HG02970 (cell line): ENCODE results near the gene COX20.

Source experiments
- ATAC-seq: cut with Tn5 transposase; IDR thresholded peaks from one replicate; pipeline ENCODE4 v1.9.1; 2021; ENCODE audit warnings: mild to moderate bottlenecking, moderate library complexity, moderate number of reproducible peaks; ENCODE audit not compliant: unreplicated experiment, low FRiP score

The COX20 gene

DNA sequence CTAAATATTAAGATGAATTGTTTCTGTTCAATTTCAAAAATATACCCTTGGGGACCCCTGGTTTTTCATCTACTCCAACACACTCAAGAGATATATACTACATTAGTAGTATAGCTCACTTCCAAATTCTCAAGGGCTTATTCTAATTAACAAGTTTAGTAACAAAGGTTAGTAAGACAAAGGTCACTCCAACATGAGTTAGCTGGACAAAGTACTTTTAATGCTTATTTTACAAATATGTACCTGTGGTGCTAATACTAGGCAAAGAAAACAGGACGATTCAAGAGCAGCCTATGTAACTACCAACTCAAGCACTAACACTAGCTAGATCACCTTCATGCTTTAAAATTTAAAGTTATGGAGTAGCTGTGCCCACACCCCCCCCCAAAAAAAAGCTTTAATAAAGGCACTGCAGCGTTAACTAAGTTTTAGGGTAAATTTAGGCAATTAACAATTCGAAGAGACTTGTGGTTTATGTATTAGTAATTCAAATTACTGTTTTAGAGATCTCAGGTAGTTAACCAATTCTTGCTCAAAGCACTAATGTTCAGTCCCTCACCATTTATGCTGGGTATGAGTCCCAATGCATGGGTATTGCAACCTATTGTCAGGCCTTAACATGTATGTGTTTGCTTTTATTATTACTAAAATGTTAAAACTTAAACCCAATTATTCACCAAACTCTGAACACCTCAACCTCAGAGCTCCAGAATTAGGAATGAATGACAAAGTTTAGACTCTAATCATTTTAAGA, 14.8 kb downstream of the COX20 start:
- no peak for ATAC-seq

DNA sequence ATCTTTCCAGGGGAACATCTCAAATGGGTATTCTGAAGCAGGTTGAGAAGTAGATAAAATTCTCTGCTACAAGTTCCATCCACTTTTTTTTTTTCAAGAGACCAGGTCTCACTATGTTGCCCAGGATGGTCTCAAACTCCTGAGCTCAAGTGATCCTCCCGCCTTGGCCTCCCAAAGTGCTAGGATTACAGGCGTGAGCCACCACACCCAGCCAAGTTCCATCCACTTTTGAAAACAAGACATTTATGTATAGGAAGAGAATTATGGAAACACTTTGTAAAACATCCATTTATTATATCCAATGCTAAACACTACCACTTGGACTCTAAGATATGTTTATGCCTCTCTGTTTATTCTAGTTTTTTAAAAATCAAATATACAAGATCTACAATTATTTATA, 15.4 kb downstream of the COX20 start:
- ATAC-seq: no peak

DNA sequence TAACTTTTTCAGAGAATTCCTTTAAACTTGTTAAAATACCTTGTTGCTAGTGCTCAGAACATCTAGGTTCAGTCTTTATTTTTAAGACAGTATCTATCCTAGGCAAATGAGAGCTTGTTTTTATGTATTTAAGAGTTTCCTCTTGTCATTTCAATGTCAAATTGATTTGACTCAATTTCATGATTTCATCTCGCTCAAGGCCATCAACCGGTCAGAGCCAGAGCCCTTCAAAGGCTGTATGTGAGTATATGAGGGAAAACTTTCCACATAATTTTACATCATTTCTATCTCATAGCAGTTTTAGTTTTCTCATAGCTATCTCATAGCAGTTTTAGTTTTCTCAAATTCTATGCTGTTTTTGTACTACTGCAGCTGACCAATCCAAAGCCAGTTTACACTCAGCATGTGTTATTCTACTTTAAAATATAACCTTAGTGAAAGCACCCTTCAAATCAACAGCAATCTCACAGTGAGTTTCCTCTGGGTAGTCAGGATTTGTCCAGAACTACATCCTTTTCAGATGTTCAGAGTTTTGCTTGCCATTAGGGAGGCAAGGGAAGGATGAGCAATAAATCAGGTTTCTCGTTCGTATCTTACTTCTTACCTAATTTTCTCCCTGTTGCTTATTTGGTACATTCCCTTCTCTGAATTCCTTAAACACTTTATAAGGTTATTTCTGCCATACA, 16.2 kb downstream of the COX20 start:
- ATAC-seq: no peak

DNA sequence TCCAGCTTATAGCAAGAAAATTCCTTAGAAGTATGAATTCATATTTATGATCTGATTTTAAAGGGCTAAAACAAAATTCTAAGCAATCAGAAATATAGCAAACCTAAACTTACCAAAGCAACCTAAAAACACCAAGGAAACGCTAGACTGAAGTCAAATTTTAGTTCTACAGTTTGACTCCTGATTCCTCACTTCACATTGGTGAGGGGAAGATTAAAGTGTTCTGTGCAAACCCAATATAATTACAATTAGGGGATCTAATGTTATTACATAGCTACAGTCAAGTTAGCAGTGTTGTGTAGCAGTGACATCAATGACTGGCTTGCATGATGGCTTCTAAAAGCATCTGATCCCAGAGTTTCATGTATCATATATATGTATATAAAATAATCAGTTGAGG, 17.2 kb downstream of the COX20 start:
- no peak for ATAC-seq

DNA sequence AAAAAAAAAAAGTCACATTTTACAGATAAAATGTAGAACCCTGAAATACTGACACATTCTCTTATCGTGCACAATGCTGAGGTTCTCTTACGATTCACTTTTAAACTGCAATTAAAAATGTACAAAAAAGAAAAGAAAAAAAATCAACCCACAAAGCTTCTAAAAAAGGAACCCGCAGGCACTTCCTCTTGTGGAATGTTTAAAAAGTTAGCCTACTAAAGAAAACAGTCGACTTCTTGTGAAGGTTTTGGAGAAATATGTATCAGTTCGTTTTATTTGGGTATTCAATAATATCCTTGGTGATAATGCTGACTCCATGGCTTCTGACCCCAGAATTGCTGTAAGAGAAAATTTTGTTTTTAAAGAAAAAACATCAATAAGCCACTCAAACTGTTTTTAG, 18.7 kb downstream of the COX20 start:
- ATAC-seq: no peak

DNA sequence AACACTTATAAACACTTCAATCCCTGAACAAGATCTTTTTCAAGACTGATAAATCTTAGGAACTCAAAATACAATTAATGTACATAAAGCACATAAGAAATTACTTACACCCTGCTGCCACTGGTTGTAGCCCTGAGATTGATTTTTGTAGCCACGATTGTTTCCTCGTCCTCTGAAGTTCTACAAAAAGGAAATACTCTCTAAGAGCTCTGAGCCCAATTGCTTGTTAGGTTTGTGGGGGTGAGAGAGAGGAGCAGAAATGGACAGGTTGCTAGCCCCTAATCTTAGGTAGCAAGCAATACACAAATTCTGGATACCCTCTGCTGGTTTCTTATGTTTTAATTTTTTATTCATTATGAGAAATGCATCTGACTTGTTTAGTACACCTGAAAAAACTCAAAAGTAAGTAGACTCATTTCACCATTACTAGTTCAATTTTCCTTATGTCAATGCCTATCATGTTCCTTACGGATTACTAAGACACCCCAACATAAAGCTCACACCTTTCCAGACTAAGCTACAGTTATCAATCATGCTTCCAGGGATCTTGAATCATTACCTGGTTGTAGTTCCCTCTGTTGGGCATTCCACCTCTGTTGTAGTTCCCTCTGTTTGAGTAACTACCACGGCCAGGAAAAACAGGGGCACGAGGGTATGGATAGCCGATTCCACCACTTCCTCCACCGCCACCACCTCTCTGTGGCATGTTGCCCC, 19.6 kb downstream of the COX20 start:
- no peak for ATAC-seq

DNA sequence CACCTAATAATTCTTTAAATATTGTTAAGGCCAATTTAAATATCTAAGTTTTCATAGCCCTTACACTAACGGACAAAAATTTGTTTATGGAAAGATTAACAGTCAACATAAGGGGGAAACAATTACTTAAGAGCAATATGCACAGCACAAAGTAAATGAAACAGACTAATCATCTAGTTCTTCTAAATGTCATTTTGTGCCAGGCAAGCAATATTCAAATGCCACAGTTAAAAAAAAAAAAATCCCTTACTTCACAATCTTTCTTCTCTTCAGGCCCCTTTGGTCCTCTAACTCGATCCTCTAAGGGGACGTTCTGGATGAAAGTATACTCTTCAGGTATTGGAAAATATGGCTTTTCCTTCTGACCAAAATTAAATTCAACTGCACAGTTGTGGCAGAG, 22.3 kb downstream of the COX20 start:
- ATAC-seq: no peak

DNA sequence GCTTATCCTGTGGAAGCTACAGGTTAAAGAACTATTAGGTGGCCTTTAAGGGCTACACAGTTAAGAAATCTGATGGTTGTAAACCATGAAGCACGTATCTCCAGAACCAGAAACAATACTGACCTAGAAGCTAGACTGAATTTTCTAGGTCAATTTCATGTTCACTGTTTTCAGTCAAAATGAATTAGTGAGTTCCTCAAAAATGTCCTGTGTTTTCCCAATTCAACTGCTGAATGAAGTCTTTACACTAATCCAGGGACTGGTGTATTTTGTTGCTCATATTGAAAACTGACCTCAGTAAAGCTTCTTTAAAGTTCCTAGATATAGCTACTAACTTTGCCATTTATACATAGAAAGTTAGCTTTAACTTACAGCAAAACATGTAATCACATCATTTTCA, 22.9 kb downstream of the COX20 start:
- ATAC-seq: no peak

DNA sequence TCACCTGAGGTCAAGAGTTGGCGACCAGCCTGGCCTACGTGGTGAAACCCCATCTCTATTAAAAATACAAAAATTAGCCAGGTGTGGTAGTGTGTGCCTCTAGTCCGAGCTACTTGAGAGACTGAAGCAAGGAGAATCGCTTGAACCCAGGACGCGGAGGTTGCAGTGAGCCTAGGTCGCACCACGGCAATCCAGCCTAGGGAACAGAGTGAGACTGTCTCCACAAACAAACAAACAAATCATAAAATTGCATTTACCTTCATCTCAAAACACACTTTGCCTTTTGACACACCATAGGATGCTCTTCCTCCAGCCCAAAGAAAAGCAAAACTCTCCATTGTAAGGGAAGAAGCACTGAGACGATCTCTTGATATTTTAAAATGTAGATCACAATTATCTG, 24.6 kb downstream of the COX20 start:
- ATAC-seq: no peak

DNA sequence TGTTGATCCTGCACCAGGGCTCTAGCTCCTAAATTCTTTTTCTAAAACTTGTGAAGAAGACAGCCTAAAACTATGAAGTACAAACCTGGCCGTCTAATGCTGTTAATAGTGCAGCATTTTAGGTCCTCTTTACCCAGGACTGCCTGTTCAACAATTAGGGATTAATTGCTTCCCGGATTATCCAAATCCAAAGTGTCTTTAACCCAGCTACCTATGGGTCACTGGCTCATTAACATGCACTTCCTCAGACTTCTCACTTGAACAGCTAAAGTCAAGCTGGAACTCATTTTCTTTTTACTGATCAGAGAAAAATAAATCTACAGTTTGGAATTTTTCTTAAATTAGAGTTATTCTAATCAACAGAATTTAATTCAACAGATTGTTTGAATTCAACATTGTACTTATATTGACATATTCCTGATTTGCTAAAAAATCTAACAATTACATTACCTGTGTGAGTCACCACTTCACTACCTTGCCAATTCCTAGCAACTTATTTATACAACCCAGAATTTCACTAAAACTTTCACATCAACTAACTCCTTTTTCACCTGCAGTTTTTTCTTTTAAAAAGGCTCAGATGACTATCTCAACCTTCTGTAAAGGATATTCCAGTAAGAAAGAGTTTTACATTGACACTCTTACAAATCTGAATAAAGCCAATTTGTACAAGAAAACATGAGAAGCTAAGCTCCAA, 25.6 kb downstream of the COX20 start:
- ATAC-seq: no peak

DNA sequence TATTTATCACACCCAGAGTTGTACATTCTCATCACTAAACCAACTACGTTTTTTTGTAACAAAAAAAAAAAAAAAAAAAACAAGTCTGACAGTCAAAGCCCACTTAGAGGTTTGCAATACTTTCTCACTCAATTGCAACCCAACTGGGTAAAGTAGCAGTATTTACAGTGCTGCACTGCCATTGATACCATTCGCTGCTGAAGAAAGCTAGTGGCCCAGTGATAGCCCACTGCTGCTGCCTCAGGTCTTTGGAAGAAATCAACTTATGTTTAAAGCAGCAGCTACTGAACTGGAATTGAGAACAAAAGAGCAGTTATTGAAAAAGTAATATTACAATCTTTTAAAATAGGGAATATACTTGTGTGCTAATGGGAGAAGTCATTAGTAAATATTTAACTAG, 26.2 kb downstream of the COX20 start:
- no peak for ATAC-seq

DNA sequence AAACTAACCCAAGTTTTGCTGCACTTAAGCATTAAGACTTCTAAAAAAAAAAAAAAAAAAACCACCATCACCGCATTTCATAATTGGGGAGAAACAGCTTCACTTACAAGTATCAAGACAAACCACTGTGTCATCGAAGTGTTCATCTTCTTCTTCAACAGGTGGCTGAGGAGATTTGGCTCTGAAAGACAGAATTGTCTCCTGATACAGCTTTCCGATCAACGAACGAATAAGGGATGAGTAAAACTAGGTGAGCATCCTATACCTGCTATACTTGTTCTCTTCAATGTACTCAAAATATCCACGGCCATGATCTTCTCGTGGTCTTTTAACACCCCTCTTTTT, 26.9 kb downstream of the COX20 start:
- no peak for ATAC-seq

DNA sequence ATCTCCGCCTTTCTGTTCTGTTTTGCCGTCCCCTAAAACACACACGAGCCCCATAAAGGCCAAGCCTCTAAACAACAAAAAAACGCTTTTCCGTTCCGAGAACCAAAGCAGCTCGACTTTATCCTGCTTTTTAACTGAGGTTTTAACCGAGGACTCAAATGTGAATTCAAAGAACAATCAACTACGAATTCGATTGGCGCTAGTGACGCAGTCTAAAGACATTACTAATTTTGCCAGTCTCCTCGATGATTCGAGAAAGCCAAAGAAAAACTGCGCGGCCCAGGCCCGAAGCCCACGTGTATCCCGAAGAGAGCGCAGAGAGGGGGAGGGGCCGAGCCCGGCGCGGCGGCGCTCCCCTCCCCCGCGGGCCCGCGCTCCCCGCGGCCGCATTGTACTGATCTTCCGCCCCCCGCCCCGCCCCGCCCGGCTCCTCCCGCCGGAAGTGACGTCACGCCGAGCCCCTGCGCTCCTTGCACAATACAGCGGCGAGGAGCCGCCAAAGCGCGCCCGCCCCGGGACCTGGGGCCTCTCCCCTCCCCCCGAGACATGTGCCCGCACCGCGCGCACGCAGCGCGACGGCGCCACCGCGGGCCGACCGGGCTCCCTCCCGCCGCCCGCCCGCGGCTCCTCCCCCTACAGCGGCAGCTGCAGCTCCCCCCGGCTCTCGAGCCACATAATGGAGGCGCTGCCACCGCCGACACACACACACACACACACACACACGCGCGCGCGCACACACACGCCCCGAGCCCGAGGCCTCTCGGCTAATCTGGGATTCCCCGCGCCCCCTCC, 27.4 kb downstream of the COX20 start:
- ATAC-seq: peak; percentile 68

DNA sequence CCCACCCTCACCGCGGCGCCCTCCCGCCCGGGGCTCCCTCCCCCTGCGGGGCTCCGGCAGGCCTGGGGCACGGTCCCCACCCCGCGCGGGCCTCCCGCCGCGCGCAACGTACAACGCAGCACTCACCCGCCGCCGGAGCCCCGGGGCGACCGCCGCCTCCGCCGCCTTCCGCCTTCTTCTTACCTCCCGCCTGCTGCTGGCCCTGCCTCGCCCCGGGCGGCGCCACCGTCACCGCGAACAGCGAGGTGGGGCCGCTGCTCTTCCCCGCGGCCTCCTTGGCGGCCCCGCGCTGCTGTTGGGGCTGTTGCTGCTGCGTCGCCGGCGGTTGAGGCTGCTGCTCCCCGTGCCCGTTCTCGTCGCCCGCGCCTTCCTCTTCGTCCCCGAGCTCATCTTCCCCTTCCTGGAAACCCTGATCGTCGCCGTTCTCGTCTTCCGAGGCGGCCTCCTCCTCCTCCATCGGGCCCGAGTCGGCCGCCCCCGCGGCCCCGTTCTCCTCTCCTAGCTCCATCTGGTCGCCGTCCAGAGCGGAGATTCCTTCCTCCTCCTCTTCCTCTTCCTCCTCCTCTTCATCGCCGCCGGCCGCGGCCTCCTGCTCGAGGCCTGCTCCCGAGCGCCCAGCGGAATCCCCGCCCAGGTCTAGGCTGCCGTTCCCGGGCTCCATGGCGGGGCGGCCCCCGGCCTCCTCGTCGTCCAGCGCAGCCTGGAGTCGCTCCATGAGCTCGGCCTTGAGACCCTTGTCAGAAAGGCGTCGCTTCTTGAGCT, 28.2 kb downstream of the COX20 start:
- ATAC-seq: peak; percentile 3

DNA sequence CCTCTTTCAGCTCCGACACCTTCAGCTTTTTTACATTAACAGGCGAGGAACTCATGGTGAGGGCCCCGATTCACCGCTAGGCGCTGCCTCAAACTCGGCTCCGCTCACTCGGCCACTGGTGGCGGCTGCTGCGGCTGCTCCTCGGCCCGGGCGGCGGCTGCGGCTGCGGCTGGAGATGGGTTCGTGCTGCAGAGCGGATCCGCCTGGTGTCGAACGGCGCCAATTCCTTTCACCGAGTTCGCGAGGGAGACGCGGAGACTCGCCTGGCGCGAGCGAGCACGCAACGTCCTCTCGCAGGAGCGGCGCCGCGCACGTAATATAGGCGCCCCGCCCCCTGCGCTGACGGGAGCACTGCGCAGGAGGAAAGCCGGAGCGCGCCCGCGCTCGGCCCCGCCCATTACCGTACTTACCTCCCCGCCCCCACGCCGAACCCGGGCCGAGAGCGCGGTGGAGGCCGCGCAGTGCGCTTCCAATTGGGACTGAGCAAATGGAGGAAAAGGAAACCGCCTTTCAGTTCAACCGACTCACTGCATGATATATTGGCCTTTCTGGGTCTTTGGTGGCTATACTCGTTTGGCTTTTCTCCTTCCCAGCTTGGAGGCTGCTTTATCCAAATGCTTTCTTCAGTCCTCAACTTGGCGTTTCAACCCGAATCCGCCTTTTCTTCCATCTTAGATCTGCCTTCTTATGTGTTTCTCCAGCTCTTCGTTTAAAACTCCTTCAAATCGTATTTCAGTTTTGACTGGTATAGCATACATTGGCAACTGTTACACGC, 29.0 kb downstream of the COX20 start, which contains the start of gene HNRNPU:
Gene HNRNPU (minus strand): TSS at position 291 of the 775 bp plus-strand sequence. CDS start 236 bp downstream, at position 55.
- peak; percentile 70 for ATAC-seq

DNA sequence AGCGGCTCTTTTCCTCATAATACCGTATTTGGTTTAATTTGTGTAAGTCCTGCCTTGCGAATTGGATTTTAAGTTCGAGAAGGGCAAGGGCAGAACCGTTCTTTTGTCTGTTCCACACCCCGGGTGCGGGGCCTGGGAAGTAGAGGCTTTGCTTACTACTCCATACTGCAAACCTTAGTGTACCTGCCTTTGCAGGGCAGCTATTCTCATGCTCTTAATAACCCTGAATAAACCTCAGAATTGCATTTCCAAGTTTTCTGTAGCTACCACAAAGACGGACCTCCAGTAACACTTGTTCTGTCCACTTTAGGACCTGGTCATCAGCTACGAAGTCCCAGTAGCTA, 29.5 kb downstream of the COX20 start:
- ATAC-seq: no peak

DNA sequence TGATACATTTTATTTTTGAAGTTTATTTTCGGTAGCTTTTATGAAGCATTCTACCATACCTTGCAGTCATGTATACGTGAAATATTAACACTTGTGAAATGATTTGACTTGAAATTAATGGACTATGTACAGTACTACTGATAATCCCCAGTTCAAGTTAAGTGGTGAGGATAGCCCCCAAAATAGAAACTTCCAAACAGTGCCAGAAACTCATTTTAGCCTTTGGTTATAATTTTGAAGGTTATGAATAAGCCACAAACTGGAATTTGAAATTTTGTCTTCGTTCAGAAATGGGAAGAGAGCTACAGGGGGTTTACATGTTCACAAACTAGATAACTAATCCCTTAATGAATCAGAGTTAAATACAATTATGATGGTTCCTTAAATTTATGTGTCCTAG, 30.4 kb downstream of the COX20 start:
- ATAC-seq: no peak

DNA sequence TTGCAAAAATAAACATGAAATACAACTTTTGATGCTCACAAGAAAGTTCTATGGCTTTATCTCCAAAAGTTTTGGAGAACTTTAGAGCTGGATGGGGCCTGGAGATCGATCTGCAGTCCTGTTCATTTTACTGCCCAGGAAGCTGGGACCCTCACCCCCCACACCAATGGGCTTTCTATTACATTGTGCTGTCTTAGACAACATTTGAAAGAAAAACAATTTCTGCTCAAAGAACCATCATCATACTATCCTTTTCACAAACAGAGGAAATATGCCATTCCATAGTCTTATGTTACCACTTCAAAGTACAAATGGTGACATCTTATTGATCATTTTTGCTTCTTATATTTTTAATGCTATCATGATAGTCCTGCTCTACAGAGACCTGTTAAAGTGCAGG, 30.9 kb downstream of the COX20 start:
- no peak for ATAC-seq
